Stomach smooth muscle (tissue), 2 donors: ENCODE data around the gene DCDC2B.
A peak's percentile ranks its signal among the peaks of the same experiment; 100 is the strongest.
"Not testable (repeated sequence)": the region's sequence is repeated elsewhere in the genome, so short reads cannot be mapped to it uniquely, and the experiment has no call there.

ENCODE experiments used
- H3K27ac ChIP-seq: one replicate; pipeline ENCODE4 v1.7.0; 2013; ENCODE audit warnings: mild to moderate bottlenecking, low read length, inconsistent platforms
- H3K27me3 ChIP-seq, 2 donors: one replicate each; pipeline ENCODE4 v1.7.0; 2013; ENCODE audit warnings: low read length in 2 of 2; ENCODE audit not compliant: insufficient read depth in 2 of 2, control insufficient read depth in 1 of 2
- H3K36me3 ChIP-seq, 2 donors: one replicate each; pipeline ENCODE4 v1.7.0; 2013; ENCODE audit warnings: low read length in 2 of 2; ENCODE audit not compliant: control insufficient read depth in 2 of 2, insufficient read depth in 2 of 2
- H3K4me1 ChIP-seq: one replicate; pipeline ENCODE4 v1.7.0; 2013; ENCODE audit warnings: low read length; ENCODE audit not compliant: control insufficient read depth, insufficient read depth
- H3K4me3 ChIP-seq, 2 donors: one replicate each; pipeline ENCODE4 v1.7.0; 2013; ENCODE audit warnings: low read length in 2 of 2
- H3K9ac ChIP-seq, 2 donors: one replicate each; pipeline ENCODE4 v1.7.0; 2013; ENCODE audit warnings: low read length in 2 of 2, mild to moderate bottlenecking in 1 of 2
- H3K9me3 ChIP-seq, 2 donors: one replicate each; pipeline ENCODE4 v1.7.0; 2013; ENCODE audit warnings: low read length in 2 of 2; ENCODE audit not compliant: control insufficient read depth in 2 of 2
- donor health status: healthy.
- donor health status: Pancreatic carcinoma.

The DCDC2B gene

GRCh38 chr1:32208891-32209328 is at the start of gene DCDC2B:
TSS of gene DCDC2B (plus strand) at chr1:32209089. CDS start at chr1:32209094, 5 bp downstream.
- no peak within 1 kb of the TSS for H3K27ac ChIP-seq
- peaks cover 22% of the 10 kb centered on the region for H3K4me1 ChIP-seq
- peaks cover 0 to 5% of the 10 kb centered on the region in 2 donors for H3K36me3 ChIP-seq
- no peaks in the 10 kb centered on the region for H3K9me3 ChIP-seq
- H3K27me3 ChIP-seq = no peaks in the 10 kb centered on the region
- H3K4me3 ChIP-seq = no peak within 1 kb of the TSS
- no peak within 1 kb of the TSS for H3K9ac ChIP-seq

GRCh38 chr1:32159189-32159588 is 49.7 kb upstream of the DCDC2B start:
- Histone ChIP-seq H3K36me3 (peaks cover 67 to 72% of the 10 kb centered on the region in 2 donors), H3K9me3 (no peaks in the 10 kb centered on the region), H3K4me1 (no peaks in the 10 kb centered on the region), H3K4me3 (no peak overlapping the region), H3K27ac (no peak overlapping the region), H3K27me3 (no peaks in the 10 kb centered on the region), H3K9ac (no peak overlapping the region)

- H3K4me1 ChIP-seq = no peaks in the 10 kb centered on the region
- no peaks in the 10 kb centered on the region for H3K27me3 ChIP-seq
- no peak overlapping the region for H3K27ac ChIP-seq
- H3K36me3 ChIP-seq = peaks cover 55 to 62% of the 10 kb centered on the region in 2 donors
- no peaks in the 10 kb centered on the region for H3K9me3 ChIP-seq
- no peak overlapping the region for H3K4me3 ChIP-seq
- no peak overlapping the region for H3K9ac ChIP-seq
Observed at GRCh38 chr1:32163405-32163804, 45.5 kb upstream of the DCDC2B start.

GRCh38 chr1:32165633-32166032 is 43.3 kb upstream of the DCDC2B start:
- H3K27ac ChIP-seq, H3K4me3 ChIP-seq, H3K27me3 ChIP-seq, H3K9ac ChIP-seq, H3K4me1 ChIP-seq, H3K9me3 ChIP-seq: not testable (repeated sequence)
- H3K36me3 ChIP-seq = peaks cover 49 to 57% of the 10 kb centered on the region in 2 donors

GRCh38 chr1:32170991-32171390 is 37.9 kb upstream of the DCDC2B start:
- no peaks in the 10 kb centered on the region for H3K9me3 ChIP-seq
- no peak overlapping the region for H3K9ac ChIP-seq
- H3K27ac ChIP-seq = no peak overlapping the region
- H3K4me3 ChIP-seq = no peak overlapping the region
- no peaks in the 10 kb centered on the region for H3K4me1 ChIP-seq
- no peaks in the 10 kb centered on the region for H3K27me3 ChIP-seq
- H3K36me3 ChIP-seq = peaks cover 45 to 47% of the 10 kb centered on the region in 2 donors

- Histone ChIP-seq H3K4me3 (no peak overlapping the region), H3K9ac (no peak overlapping the region), H3K27ac (no peak overlapping the region), H3K36me3 (peaks cover 36 to 39% of the 10 kb centered on the region in 2 donors), H3K9me3 (no peaks in the 10 kb centered on the region), H3K27me3 (no peaks in the 10 kb centered on the region), H3K4me1 (no peaks in the 10 kb centered on the region)
Observed at GRCh38 chr1:32172621-32173245, 36.2 kb upstream of the DCDC2B start.

GRCh38 chr1:32178380-32179192 is 30.3 kb upstream of the DCDC2B start:
- no peaks in the 10 kb centered on the region for H3K27me3 ChIP-seq
- peaks cover 23% of the 10 kb centered on the region for H3K4me1 ChIP-seq
- H3K36me3 ChIP-seq = peaks cover 9 to 10% of the 10 kb centered on the region in 2 donors
- peak overlapping the region; percentile 90 for H3K27ac ChIP-seq
- H3K9ac ChIP-seq = peak overlapping the region; percentile 68 to 87
- no peaks in the 10 kb centered on the region for H3K9me3 ChIP-seq
- peak overlapping the region; percentile 78 to 81 for H3K4me3 ChIP-seq

GRCh38 chr1:32179193-32179442 is 29.8 kb upstream of the DCDC2B start:
- peak overlapping the region; percentile 90 for H3K27ac ChIP-seq
- peaks cover 8 to 13% of the 10 kb centered on the region in 2 donors for H3K36me3 ChIP-seq
- no peaks in the 10 kb centered on the region for H3K27me3 ChIP-seq
- peak overlapping the region; percentile 68 to 87 for H3K9ac ChIP-seq
- H3K4me1 ChIP-seq = peaks cover 24% of the 10 kb centered on the region
- H3K9me3 ChIP-seq = no peaks in the 10 kb centered on the region
- H3K4me3 ChIP-seq = peak overlapping the region; percentile 78 to 81

- peak within 1 kb of the TSS; percentile 68 to 89 for H3K9ac ChIP-seq
Observed at GRCh38 chr1:32179443-32180185, 29.3 kb upstream of the DCDC2B start, which contains the start of gene TXLNA. TSS of gene TXLNA (plus strand) at chr1:32179675. CDS start at chr1:32180346, 671 bp downstream.

GRCh38 chr1:32180186-32181060 is 28.5 kb upstream of the DCDC2B start:
- H3K27ac ChIP-seq = peak overlapping the region; percentile 90
- H3K9ac ChIP-seq = peak overlapping the region; percentile 68 to 89
- peaks cover 29% of the 10 kb centered on the region for H3K4me1 ChIP-seq
- peak overlapping the region; percentile 62 to 81 for H3K4me3 ChIP-seq
- H3K27me3 ChIP-seq = no peaks in the 10 kb centered on the region
- no peaks in the 10 kb centered on the region for H3K9me3 ChIP-seq
- H3K36me3 ChIP-seq = peaks cover 12 to 15% of the 10 kb centered on the region in 2 donors

More at GRCh38 chr1:32179443-32180185, 29.3 kb upstream of the DCDC2B start, which contains the start of gene TXLNA:
- H3K9me3 ChIP-seq = no peaks in the 10 kb centered on the region
- H3K27ac ChIP-seq = peak within 1 kb of the TSS; percentile 90
- H3K4me3 ChIP-seq = peak within 1 kb of the TSS; percentile 78 to 81
- peaks cover 29% of the 10 kb centered on the region for H3K4me1 ChIP-seq
- peaks cover 13% of the 10 kb centered on the region in 2 donors for H3K36me3 ChIP-seq
- no peaks in the 10 kb centered on the region for H3K27me3 ChIP-seq
